Stimulated activated CD8-positive, alpha-beta memory T cell treated with anti-CD3 and anti-CD28 coated beads, Interleukin-7, amount 100 ng/mL, for 4 hours (primary cell): ENCODE data around the gene ALDH1L1.
A peak's percentile ranks its signal among the peaks of the same experiment; 100 is the strongest.

Experiments used
- DNase-seq, 2 donors: peaks; one replicate each; pipeline ENCODE4 v3.0.0-alpha.2; 2020; ENCODE audit warnings: low read depth in 2 of 2

ALDH1L1 gene

GRCh38 chr3:126134219-126134975 is 46.0 kb downstream of the ALDH1L1 start:
- DNase-seq: peak; percentile 2 to 7

DNA sequence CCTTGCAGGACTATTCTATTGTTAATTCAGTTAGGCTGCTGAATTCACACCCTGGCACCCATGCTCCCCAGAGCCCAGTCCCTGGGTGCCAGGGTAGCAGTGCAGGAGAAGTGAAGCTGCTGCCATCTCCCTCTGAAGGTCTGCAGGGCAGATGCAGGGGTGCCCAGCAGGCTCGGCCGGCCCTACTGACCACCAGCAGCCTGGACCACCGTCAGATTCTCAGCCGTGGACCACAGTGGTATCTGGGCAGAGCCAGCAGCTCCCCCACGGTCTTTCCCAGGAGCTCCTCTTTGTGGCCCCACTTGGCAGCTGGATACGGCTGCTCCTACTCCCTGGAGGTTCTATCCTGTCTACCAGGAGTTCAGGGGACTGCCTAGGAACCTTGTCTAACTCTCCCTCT is 46.8 kb downstream of the ALDH1L1 start:
- DNase-seq: no peak

DNA sequence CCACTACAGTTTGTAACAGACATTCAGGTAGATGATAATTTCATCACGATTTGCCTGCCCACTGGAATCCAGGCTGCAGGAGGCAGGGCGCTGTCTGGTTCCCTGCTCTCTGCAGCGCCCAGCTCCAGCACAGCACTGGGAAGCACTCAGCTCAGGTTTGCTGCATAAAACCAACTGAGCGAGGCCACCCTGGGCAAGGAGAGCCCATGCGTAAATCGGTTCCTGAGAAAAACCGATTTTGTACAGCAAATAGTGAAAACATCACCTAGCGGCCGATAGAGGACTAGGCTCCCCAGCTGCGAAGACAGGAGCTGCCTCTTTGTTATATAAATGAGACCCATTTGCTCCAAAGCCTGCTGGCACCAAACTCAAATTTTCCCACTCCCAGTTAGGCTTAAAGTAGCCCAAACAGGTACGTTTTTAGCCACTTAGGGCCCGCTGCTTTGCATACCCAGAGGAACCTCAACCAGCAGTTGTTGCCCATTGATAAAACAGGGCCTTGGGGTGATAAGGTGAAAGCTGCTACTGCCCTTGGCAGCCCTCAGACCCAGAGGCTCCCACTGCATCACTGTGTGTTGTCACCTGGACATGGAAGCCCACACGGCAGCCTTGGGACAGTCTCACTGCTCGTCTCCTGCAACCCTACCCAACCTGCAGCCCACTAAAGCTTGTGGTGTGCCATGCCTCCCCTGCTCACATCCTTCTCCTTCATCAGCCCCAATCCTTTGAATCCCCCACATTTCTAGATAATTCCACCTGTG is 47.5 kb downstream of the ALDH1L1 start:
- no peak for DNase-seq

GRCh38 chr3:126131881-126132750 is 48.3 kb downstream of the ALDH1L1 start:
- no peak for DNase-seq

DNA sequence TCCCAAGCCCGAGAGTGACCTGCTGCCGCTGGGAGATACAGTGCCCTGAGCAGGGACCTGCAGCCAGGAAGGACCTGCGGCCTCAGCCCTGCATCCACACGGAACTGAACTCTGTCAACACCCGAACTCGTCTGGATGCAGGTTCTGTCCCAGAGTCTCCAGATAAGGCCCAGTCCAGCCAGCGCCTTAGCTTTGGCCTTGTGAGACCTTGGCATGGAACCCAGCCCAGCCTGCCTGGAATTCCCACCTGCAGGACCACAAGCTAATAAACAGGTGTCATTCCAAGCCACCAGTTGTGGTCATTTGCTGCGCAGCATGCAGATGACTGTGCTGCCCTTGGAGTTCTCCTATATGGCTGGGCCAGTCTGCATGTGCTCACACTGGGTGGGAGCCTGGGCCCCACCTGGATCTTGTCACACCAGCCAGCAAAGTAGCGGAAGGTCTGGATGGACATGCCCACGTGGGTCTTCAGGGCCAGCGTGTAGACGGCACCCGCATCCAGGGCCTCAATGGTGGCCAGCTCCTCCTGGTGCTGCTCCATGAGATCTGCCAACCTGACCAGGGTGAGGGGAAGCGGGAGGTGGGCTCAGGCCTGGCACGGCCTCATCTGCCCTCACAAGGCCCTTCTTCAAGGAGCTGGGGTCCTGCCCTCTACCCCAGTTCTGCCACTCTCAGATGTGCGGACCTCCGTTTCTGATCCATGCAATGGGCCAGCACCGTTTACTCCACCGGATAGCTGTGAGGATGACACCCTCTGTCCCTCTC is 49.2 kb downstream of the ALDH1L1 start:
- DNase-seq: no peak

GRCh38 chr3:126130081-126130855 is 50.1 kb downstream of the ALDH1L1 start:
- no peak for DNase-seq

DNA sequence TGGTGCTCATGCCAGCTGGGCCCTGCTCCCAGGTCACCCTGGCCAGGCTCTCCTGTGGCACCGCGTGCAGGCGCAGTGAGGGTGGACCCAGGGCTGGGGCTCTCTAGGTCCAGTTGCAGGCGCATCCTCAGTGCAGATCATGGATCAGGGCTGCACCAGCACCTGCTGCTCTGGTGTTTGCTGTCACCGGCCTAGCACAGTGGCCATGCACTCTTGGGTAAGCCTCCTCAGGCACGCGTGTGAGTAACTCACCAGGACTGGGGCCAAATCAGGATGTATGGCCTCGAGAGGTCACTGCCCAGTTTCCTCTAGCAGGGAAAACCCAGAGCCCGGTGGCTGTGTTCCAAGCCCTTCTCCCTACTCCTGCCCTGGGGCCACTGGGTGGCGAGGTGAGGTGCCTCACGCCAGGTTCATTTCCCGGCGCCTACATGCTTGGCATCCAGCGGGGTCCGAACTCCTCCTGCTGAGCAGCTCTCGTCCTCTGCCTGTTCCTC is 50.9 kb downstream of the ALDH1L1 start:
- DNase-seq: no peak

- DNase-seq: no peak
These were observed 51.6 kb downstream of the ALDH1L1 start for GRCh38 chr3:126128504-126129397.

DNA sequence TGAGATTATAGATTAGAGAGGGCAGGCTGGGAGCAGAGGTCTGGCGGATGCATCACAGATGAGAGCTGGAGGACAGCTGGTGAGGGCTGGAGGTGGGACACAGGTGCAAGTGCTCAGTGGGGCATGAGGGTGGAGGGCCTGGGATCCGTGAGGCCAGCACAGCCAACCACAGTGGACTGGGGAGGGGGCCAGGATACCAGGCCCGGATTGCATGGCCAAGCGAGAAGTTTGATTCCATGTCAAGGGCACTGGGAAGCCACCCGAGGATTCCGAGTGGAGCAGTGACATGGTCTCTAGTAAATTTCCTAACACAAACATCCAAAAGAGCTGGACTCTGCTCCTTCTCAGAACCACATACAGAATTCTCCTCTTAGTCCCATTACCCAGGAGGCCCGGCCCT is 52.5 kb downstream of the ALDH1L1 start:
- DNase-seq: no peak

- DNase-seq: no peak
These were observed 52.9 kb downstream of the ALDH1L1 start for GRCh38 chr3:126127452-126127851.

DNA sequence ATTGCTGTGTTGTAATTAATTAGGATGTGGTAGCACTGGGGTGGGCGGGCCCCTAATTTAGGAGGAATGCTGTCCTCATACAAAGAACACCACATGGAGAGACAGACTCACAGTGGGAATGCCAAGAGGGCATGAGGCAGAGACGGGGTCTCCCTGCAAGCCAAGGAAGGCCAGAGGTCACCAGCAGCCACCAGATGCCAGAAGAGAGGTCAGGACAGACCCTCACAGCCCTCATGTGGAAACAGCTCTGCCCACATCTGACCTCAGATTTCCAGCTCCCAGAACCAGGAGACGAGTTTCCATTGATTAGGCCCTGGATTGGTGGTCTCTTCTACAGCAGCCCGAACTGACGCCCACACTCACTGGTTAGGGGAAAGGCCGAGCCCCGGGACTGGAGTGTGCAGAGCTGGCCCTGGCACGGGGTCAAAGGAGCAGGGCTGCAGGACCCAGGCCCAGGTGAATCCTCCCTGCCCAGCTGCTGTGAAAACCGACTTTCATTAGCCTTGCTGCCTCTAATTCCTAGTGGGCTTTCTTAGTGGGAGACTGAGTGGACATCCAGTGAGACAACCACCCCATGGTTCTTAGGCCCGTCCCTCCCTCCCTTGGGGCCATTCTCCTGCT is 53.5 kb downstream of the ALDH1L1 start:
- no peak for DNase-seq

GRCh38 chr3:126126286-126126685 is 54.1 kb downstream of the ALDH1L1 start:
- DNase-seq: no peak

DNA sequence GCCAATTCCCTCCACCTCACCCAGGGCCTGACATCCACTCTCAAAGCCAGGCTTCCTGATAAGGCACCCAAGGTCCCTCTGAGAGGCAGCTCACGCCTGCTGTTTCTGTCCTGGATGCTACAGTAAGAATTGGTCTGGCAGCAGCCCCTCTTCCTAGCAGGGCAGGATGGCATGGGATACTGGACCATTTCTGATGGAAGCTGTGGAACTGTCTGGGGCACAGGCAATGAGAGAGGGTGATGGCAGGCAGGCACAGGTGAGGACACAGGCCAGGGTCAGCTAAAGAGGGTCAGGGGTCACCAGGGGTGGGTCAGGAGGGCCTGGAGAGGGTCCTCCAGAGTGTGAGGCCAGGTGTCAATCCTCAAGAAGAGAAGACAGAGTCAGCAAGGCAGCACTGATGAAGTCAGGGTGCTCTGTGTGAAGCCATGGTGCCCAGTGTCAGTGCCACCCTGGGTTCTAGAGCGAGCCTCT is 54.6 kb downstream of the ALDH1L1 start:
- DNase-seq: no peak

GRCh38 chr3:126125341-126125740 is 55.0 kb downstream of the ALDH1L1 start:
- no peak for DNase-seq

- no peak for DNase-seq
These were observed 55.5 kb downstream of the ALDH1L1 start for GRCh38 chr3:126124896-126125295.

DNA sequence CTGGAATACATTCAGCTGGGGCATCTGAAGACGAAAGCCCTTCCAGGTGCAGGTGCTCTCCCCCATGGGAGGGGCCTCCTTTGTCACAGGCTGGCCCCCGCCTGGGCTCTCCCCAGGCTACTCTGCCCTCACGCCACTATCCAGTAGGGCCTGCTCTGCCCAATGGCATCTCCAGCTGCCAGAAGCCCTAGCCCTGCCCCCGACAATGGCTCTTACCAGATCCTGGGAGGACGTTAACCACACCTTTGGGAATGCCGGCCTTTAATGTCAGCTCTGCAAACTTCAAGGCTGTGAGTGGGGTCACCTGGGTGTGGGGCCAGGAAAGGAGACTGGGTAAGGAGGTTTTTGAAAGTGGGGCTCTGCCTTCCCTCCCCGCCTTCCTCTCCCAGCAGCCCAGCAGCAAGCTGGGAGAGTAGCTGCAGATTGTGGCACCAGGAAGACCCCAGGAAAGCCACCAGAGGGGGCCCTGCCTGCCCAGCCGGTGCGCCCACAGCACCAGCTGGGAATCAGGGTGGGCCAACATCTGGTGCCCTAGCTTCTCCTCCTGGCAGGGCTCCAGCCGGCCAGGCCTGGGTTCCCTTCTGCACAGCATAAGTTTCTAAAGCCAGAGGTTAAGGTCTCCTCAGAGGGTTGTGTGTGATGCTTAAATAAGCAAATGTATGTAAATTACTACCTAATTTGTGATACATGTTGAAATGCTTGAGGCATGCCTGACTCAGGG is 56.1 kb downstream of the ALDH1L1 start:
- DNase-seq: no peak

GRCh38 chr3:126121632-126122031 is 58.8 kb downstream of the ALDH1L1 start:
- DNase-seq: no peak

GRCh38 chr3:126121074-126121473 is 59.3 kb downstream of the ALDH1L1 start:
- no peak for DNase-seq
